GM19240 (cell line): ENCODE measurements around the gene TCF7.
A peak's percentile ranks its signal among the peaks of the same experiment; 100 is the strongest.

Experiments used
- DNase-seq: peaks from one replicate; pipeline ENCODE4 v3.0.0; 2011; ENCODE audit warnings: low spot score; ENCODE audit not compliant: insufficient read length

The TCF7 gene

DNA sequence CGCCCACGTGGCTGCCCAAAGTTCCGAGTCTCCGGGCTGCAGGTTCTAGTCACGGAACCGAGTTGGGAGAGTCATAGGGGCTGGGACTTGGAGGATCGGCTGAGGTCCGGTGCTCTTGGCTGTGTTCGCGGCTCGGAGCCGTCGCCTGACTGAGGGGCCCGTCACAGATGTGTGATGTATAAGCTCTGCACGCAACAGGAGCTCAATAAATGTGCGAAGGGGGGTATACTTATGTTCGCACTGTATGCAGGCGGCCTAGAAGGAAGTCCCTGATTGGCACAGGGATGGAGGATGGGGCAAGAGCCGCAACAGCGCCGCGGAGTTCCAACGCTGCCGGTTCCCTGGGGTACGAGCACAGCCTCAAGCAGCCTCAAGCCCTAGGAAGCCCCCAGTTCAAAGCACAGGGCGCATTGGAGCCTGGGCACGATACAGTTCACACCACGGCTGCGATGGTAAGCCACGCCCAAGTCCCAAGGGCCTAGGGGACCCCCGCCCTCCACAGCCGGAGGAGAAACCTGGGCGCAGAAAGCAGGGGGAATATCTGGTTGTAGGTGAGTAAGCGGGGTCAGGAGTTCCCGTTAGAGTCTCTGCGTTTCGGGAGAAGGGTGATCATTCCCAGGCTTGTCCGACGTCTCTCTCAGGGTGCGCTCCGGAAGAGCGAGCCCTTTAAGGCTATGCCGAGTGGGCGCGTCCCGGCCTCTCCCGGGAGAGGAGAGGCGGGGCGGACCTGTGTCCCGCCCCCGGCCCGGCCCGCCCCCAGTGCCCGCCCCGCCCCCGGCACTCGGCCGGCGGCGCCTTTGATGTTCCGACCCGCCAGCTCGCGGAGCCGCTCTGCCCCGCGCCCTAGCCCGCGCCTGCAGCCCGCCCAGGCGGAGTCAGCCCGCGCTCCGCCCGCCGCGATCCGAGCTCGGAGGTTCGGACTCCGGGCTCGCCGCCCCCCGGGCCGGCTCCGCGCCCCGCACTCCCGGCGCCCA lies at the start of gene TCF7:
TCF7 (plus strand) TSS at position 780 of the 974 bp plus-strand sequence. CDS start 226 bp downstream, outside the sequence.
- DNase-seq: peak; percentile 90

DNA sequence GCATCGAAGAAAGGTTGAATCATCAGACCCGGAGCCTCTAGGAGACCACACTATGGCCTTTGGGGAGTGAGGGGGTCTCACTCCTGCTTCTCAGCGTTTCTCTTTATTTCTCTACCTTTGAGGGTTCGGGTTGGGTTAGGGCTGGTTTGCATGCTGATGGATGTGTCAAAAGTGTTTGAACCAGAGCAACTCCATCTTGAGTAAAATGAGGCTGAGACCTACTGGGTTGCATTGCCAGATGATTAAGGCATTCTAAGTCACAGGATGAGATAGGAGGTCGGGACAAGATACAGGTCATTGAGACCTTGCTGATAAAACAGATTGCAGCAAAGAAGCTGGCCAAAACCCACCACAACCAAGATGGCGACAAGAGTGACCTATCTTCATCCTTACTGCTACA lies 44.9 kb upstream of the TCF7 start:
- no peak for DNase-seq

DNA sequence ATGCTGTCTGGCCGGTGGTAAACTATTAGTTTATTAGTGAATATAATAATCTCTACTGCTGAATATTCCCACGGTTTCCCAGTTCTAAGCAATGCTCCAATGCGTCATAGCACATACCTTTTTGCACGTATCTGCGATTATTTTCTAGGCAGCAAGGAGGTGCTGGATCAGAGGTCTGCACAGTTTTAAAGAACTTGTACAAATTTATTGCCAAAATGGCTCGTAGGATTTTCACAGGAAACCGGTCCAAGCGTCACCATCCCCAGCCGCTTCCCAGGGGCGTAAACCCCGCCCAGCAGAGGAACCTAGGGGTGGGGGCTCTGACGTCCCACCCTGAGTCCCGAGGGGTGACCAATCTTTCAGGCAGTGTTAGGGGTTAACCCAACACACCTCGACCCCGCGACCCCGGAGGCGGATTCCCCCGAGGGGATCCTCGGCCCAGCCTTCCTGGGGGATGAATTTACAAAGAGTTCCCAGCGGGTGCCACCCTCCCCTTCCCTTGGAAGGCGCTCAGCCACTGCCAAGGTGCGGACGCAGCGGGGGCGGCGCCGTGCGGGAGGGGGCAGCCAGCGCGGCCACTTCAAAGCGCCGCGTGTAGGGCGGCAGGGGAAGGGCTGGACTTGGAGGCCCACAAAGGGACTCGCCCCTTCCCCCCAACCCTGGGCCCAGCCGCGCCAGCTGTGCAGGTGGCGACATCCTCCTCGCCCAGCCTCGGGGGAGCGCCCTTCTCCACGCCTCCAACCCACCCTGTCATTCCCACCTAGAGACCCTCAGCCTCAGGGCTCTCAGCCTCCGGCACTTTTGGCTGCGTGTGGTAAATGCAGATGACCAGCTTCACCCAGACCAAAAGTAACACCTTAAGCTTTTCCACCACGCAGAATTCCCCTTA lies 43.5 kb upstream of the TCF7 start:
- DNase-seq: no peak

DNA sequence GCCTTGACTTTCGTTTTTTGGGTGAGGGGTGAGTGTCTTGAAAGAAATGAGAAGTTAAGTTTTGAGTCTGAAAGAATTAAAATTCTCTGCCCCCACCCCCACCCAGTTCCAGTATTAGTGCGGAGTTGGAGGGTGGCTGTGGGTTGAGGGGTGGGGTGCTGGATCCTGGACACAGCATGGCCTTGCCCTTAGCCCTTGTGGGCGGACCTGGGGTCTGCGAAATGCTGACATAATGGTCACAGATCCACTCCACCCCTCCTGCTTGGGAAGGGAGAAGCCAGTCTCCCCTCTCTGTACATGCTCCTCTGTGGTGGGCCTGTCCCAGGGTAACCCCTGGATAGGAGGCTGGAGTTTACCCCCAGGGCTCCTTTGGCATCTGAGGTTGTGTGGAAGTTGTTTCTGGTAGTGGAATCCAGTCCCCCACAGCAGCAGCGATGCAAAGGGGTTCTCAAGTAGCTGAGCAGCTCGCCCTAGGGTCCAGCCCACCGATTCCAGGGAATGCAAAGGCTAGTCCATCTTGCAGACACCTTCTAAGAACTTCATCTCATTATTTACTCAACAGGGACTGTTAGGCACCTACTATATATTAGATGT lies 42.8 kb upstream of the TCF7 start:
- no peak for DNase-seq

DNA sequence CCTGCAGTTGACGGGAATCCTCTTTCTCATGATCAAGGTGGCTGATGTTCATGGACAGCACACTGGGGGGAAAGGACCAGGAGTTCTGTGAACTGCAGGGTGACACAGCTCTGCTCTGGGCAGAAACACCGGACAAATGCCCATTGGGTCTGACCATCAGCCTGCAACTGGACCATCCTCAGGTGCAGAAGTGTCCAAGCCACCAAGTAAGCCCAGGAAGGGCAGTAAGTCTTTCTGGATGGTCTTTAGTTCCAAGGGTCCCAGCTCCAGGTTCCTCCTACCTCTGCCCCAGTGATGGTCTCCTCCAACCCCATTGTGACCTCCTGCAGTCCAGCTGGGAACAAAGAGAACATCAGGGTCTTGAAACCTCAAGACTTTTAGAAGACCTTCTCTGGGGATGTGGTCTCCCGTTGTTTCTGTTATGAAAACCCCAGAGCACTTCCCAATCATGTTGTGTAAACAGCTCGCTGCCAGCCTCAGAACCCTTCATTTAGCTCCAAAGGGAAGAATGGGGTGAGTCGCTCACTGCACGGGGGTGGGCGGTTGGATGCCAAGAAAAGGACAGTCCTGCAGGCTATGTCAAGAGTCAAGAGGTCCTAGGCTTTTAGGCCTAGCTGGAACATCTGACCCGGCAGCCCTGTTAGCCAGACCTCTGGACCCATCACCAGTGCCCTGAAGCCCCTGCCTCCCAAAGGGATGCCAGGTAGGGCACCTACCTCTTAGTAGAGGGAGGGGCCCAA lies 41.8 kb upstream of the TCF7 start:
- no peak for DNase-seq

DNA sequence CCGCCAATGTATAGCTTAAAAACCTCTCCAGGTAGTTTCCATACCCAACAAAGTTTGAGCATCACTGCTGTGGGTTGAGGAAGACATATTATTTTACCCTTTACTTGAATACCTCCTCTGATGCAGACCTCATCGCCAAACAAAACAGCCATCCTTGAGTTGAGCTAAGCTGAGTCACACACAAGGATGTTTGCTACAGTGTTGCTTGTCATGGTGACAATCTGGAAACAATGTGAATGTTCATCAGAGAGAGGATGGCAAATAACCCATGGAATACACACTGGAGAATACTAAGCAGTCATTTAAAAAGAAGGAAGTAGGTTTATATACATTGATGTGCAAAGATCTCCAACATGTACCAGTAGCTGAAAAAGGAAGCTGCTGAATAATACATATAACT lies 41.1 kb upstream of the TCF7 start:
- DNase-seq: no peak

DNA sequence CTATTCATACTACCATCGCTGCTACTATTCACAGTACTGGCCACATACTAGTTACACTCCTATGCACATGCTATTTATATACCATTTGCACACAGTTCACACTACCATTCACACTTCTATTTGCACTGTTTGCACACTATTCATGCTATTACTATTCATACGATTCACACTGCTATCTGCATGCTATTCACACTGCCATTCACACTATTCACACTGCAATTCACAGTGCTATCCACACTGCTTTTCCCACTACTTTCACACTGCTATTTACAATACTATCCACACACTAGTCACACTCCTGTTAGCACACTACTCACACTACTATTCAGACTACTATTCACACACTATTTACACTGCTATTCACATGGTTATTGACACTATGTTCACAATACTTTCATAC lies 39.4 kb upstream of the TCF7 start:
- DNase-seq: no peak

DNA sequence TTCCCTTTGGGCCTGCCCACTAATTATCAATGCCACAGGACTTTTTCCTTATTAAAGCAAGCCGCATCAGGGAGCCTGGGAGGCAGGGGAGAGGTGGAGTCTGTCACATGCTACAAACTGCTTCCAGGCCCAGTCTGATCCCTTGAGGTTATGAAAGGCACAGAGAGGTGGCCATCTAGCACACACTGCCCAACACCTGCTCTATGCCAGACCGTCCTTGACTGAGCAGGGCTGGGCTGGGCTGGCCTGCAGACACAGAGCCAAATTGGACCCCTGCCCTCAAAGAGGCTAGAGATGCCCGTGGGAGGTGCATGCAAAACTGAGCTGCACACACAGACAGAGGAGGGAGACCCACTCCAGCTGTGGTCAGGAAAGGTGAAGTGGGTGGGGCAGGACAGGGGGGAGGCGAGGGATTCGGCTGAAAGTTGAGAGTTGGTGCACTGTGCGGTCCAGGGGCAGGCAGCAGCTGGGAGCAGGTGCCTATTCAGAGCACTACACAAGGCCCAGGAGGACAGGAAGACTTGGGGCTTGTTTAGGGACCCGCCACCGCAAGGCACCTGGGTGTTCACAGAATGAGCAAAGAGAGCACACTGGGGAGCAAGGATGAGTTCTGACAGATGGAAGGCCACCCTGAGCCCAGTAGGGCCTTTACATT lies 36.4 kb upstream of the TCF7 start:
- DNase-seq: no peak

DNA sequence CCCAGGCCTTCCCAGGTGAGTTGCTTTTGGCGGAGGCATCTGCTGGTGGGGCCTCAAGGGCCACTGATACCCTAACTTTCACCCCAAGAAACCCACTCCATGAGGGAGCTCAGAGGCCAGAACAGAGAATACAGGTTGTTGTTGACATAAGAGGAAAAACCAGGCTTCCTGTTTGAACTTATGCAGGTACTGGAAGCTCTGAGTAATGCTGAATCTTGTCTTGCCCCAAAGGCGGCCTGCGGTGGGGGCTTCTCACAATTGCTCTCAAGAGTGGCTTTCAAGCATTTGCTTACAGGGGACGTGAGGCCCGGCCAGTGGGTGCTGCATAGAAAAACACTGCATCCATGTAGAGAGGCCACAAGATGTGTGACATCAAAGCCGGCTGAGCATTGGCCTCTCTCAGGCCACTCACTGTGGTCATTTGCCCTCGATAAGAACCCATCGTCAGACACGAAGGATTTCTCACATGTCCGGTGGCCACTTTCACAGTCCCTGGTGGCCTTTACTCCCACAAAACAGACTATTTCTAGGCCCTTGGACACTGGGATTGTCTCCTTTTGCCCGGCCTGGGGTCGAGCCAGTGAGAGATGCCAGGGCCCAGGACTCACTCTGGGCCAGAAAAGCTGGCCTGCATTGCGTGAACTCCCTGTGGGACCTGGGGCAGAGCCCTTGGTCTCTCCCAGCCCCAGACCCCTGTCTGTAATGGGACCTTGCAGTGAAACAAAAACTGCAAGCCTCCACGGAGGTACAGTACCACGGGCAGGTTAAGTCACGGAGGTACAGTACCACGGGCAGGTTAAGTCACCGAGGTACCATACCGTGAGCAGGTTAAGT lies 34.5 kb upstream of the TCF7 start:
- no peak for DNase-seq

DNA sequence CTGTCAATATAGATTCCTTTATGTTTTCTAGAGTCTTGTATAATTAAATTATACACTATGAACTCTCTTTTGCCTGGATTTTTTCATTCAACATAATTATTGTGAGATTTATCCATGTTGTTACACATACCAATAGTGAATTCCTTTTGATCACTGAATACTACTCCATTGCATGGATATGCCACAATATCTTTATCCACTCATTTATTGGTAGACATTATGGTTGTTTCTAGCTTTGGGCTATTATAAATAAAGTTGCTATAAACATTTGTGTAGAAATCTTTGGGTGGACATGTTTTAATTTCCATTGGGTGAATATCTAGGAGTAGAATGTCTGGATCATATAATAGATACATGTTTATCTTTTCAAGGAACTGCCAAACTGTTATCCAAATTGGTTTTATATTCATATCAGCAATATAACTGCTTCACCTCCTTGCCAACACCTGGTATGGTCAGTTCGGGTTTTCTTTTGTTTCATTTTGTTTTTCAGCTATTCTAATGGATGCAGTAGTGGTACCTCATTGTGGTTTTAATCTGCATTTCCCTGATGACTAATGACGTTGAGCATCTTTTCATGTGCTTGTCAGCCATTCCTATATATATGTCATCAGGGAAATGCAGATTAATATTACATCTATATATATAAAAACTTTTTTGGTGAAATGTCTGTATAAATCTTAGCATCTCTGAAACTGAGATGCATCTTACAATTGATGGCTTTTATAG lies 32.1 kb upstream of the TCF7 start:
- DNase-seq: no peak

DNA sequence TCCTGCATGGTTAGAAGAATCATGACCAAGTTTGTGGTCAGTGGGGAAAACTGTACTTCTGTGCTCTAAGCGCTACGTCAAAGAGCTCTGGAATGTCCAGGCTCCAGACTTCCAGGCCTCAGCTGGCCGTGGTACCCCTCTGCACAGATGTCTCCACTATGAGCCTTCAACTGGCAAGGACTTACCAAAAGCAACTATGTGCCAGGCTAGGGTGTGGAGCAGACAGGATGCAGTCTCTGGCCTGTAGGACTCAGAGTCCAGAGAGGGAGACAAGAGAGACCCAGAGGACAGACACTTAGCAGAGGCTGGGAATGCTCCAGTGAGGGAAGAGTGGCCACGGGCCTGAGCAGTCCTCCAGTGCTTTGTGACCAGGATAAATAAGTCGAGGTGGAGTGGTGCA lies 31.0 kb upstream of the TCF7 start:
- no peak for DNase-seq

DNA sequence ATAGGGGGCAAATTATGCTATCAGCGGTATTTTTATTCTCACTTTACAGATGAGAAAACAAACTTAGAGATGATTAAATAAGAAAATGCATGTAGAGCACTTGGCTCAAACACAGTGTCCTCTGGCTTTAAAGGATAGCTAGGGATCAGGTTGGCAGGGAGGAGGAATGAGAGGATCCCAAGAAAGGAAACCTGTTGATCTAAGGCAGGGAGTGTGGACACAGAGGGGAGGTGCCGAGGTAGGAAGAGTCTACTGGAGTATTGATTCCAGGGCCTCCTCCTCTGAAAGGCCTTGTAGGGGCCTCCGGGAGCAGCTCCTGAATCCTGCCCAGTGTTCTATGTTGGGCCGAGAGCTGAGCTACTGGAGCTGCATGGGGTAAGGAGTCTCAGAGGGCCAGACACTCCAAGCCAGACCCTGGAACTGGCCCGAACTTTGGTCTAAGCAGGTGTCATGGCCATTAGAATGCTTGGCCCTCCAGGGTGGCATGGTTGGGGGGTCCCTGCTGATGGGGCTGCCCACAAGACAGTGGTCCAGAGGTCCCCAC lies 30.4 kb upstream of the TCF7 start:
- DNase-seq: no peak

DNA sequence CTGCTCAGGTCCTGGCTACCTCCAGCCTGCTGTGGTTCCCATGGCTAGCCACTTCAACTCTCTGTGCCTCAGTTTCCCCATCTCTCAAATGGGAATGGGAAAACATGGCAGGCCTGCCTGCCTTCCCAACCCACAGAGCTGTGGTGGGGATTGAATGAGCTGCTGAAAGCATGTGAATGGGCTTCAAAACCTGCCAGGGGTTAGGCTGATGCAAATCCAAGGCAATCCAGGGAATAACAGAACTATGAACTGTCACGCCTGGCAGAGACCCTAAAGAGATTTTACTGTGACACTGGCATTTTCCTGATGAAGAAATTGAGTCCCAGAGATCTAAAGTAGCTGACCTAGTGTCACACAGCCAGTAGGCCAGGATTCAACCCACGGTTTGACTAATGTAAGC lies 29.9 kb upstream of the TCF7 start:
- no peak for DNase-seq

DNA sequence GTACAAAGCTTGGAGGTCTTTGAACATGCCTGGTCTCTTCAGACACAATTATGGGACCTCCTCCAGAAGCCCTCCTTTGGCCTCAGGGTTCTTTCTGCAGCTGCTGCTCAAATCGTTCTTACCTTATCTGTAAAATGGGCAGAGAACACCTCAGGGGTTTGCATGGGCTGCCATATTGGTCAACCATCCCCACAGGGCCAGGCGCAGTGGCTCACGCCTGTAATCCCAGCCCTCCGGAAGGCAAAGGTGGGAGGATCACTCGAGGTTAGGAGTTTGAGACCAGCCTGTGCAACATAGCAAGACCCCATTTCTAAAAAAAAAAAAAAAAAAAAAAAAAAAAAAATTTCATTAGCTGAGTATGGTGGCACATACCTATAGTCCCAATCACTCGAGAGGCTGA lies 29.1 kb upstream of the TCF7 start:
- no peak for DNase-seq

DNA sequence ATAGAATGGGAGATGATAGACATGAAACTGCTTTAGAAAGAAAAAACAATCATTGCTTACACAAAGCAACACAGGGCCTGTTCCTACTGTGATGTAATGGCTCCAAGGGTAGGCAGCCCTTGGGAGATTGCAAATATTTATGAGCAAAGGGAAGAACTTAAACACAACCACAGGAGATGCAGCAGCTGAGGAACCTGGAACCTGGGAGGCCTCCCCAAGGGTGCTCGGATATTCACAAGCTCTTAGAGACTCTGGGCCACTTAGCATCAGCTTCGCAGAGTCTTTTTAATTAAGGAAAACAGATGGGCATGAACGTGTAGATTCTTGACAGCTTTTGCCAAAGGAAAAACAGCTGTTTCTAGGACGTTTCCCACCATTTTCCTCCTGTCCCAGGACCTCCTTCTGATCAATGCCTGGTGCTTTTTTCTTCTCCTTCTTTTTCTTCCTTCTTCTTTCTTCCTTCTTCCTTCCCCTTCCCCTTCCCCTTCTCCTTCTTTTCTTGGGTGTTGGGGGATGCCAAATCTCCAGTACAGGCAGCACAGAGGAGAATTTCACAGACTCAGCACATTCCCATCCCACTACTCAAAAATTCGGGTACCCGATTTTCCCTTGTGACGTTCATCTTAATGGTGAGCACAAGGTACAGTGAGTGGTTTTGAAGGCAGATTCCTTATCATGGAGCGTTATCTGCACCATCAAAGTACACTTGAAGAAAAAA lies 28.1 kb upstream of the TCF7 start:
- DNase-seq: no peak

DNA sequence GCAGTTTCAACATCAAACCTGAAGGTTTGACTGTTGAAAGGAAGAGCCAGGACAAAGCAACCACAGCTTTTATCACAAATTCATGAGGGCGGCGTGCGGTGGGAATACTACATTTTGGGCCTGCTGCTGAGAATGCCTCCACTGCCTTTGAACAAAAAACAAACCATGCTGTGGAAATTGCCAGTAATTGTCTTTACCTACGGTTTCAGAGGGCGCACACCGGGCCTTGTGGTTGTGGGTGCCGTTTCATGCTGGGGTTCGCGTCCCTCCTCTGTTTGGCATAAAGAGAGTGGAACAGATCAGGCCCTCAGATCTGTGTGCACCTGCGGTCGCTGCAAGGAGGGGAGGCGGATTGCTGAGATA lies 27.6 kb upstream of the TCF7 start:
- no peak for DNase-seq

DNA sequence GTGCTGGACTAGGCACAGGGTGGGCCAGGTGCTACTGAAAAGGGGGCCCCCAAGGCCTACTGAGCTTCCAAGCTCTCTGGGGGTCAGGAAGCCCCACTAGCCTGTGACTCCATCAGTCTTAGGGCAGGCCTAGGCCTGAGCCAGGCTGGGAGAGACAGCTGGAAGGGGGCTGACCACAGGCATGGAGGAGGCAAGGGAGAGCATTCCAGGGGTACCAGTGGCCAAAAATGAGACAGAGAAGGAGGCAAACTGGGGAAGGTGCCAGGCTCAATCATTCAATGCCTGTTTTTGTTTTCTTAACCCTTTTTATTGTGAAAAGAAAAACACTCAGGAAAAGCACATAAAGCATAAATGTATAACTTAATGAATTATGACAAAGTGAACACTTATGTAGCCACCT lies 26.2 kb upstream of the TCF7 start:
- DNase-seq: no peak

DNA sequence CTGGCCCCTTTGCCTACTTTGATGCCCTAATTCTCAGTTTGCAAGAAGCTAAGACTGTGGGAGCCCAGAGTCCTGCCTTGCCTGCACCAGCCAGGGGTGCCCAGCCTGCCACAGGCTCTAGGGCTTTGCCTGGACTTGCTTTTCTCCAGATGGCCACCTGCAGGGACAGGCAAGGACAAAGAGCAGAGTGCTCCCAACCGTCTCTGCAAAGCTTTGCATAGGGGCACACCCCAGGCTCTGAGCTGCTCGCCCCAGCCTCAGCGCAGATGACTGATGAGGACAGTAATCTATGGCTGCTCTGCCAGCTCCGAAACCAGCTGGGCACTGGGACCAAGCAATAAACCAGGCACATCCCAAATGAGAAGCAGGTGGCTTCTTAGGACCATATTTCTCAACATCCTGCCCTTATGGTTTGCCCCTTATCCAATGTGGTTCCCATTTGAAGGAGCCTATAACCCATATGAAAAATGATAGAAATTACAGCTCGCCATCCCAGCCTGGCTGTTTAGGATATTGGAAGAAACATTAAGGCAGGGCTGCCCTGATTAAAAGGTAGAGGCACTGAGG lies 25.4 kb upstream of the TCF7 start:
- no peak for DNase-seq
